ENCODE data around the gene COA8.

The COA8 gene

DNA sequence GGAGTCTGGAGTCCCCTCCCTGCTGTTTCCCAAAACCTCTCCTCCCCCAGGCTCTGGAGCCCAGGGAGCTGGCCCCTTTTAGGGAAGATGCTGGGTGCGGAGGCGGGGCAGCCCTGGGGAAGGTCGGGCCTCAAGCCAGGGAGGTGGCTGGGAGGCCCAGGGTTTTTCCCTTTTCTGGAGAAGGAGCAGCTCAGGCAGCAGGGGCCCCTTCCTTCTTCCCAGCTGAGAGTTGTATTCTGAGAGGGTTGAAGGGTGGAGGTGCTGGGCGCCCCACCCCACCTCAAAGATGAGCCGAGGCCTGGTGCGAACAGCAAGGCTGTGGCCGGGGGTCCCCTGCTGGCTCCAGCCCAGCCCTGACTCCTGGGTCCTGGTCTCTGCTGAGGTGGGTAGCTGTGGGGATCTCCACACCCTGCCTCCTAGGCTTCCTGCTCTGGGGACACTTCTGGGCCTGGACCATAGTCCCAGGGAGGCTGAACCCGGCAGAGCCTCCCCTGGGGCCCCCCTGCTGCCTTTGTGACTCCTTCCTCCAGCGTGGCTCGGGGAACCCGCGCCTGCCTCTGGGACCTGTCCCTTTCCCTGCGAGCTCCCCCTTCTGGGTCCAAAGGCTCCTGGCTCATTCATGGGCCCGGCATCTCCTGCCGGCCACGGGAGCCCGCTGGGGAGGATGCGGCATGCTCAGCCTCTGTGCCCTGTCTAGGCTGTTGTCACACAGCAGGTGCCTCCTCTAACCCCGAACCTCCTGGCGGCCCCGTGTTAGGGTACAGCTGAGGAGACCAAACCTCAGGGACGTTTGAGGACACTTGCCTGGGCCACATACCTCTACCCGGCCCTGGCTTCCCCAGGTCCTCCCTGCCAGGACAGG lies 29.4 kb upstream of the COA8 start:
- ChIA-PET POLR2A (no interaction called here), CTCF (interaction anchor here (0.9 to 7.2 kb wide), 5 partner anchors 13 to 33 kb away, joined by 3 to 69 read pairs (median 7); no protein-coding TSS in a partner anchor)
- DNase-seq (ENCODE audit: extremely low spot score) = no peak
- TF ChIP-seq CTCF (IDR thresholded peaks at IDR 0.05; ENCODE audit: control extremely low read depth, extremely low read depth, low read depth, missing control alignments) = no peak

GRCh38 chr14:103533999-103534575 lies 28.7 kb upstream of the COA8 start:
- no peak for DNase-seq (ENCODE audit: extremely low spot score)
- ChIA-PET POLR2A (no interaction called here), CTCF (interaction anchor here (0.9 to 2.8 kb wide), 4 partner anchors 9 to 34 kb away, joined by 3 to 12 read pairs (median 5); no protein-coding TSS in a partner anchor)
- no peak for TF ChIP-seq CTCF (IDR thresholded peaks at IDR 0.05; ENCODE audit: control extremely low read depth, extremely low read depth, low read depth, missing control alignments)

DNA sequence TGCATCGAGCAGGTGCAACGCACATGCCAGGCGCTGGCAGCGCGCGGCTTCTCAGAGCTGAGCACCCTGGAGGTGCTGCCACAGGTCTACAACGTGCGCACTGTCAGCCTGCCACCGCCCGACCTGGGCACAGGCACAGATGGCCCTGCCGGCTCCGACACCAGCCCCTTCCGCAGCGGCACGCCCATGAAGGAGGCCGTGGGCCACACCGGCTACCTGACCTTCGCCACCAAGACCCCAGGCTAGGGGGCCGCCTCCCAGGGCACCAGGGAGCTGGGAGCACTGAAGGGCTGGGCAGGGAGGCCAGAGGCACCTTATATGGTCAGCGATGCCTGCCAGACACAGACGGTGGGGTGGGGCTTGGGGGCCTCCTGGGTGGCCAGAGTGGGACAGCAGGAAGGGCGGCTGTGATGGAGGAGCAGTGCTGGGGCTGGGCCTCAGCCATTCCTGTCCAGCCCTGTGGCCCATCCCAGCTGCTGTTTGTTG lies 28.1 kb upstream of the COA8 start:
- no peak for TF ChIP-seq CTCF (IDR thresholded peaks at IDR 0.05; ENCODE audit: control extremely low read depth, extremely low read depth, low read depth, missing control alignments)
- CTCF ChIA-PET = interaction anchor here (1.3 to 2.8 kb wide), 3 partner anchors 9 to 35 kb away, joined by 4 to 12 read pairs (median 6); no protein-coding TSS in a partner anchor
- DNase-seq (ENCODE audit: extremely low spot score) = no peak
- POLR2A ChIA-PET = no interaction called here

DNA sequence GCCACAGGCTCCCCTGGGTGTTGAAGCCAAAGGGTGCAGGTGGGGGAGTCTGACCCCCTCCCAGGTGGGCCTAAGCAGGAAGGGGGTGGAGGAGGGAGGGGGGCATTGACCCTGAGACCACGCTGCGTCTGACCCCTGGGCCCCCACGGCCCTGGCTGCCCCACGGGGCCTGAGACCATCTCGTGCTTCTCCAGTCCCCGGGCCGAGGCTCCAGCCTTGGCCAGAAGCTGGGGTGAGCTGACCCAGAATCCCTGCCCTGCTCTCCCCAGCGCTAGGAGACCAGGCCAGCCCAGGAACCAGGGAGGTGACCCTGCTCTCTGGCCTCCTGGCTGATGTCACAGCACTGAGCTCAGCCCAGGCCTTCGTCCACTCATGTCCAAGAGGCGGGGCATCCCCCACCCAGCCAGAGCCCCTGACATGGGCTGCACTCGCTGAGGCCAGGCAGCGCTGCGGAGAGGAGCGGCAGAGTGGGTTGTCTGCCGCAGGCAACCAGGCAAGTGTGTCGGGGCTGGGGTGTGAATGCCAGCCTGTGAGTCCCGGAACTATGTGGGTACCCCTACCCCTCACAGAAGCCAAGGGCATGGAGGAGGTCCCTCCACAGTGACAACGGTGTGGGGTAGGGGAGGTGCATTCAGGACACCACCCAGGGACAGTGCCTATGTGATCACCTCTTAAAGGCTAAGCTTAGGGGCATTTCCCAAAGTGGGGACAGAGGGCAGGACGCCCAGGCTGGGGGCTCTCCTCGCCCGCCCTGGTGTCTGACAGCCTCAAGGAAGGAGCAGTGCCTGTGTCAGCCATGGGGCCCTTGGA lies 27.5 kb upstream of the COA8 start:
- no peak for TF ChIP-seq CTCF (IDR thresholded peaks at IDR 0.05; ENCODE audit: control extremely low read depth, extremely low read depth, low read depth, missing control alignments)
- ChIA-PET CTCF (interaction anchor here (1.3 to 4.2 kb wide), 5 partner anchors 8 to 35 kb away, joined by 4 to 19 read pairs (median 6); no protein-coding TSS in a partner anchor), POLR2A (no interaction called here)
- no peak for DNase-seq (ENCODE audit: extremely low spot score)

DNA sequence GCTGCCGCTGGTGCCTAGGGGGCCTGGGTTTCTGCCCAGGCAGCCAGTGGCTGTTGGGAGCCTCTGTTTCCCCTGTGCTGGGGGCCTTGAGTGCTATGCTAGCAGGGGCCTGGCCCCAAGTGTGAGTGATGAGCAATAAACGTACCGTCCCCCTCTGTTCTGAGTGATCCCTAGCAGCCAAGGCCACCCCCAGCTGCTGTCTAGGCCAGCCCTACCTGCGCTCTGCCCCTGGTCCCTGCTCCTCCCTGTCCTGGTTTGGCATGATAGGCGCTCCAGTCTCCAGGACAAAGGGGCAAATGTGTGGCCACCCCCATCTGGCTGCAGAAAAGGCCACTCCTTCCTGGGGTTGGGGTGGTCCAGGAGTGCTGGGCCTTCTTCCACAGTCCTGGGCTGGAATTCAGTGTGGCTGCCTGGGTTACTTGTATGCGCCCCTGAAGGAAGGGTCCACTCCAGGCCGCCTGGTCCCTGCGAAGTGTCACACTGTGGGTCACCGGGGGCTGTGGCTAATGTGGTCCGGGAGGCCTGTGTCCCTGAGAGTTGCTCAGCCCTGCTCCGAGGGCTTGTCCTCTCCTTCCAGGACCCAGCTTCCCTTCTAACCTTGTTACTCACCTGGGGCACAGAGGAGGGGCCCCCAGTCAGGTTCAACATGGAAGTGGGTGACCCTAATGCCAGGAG lies 26.7 kb upstream of the COA8 start:
- POLR2A ChIA-PET = no interaction called here
- TF ChIP-seq CTCF (IDR thresholded peaks at IDR 0.05; ENCODE audit: control extremely low read depth, extremely low read depth, low read depth, missing control alignments) = no peak
- no peak for DNase-seq (ENCODE audit: extremely low spot score)
- CTCF ChIA-PET = interaction anchor here (1.1 to 4.2 kb wide), 5 partner anchors 11 to 28 kb away, joined by 3 to 19 read pairs (median 4); no protein-coding TSS in a partner anchor
